ENCODE data around the gene WNT7B.

DNA sequence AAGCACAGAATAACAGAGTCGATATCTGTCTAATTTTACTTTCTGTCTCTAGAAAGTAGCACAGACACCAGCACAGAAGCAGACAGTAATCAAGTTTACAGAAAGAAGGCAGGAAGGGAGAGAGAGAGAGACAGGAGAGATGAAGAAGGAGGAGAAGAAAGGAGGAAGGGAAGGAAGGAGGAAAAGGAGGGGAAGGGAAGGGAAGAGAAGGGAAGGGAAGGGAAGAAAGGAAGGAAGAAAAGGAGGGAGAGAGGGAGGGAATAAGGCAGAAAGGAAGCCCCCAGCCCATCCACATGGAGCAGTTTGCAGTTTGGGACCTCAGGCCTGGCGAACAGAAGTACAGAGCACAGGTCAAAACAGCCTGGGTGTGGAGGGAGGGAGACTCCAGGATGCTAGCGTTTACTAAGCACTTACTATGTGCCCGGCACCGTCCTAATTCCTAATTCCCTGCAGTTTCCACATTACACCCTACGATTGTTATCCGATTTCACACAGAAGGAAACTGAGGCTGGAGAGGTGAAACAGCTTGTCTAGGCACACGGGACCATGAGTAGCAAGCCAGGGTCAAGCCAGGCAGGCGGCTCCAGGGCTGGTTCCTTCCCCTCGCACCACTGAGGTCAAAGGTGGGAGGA, 46.0 kb upstream of the WNT7B start:
- TF ChIP-seq, protein P1, sequence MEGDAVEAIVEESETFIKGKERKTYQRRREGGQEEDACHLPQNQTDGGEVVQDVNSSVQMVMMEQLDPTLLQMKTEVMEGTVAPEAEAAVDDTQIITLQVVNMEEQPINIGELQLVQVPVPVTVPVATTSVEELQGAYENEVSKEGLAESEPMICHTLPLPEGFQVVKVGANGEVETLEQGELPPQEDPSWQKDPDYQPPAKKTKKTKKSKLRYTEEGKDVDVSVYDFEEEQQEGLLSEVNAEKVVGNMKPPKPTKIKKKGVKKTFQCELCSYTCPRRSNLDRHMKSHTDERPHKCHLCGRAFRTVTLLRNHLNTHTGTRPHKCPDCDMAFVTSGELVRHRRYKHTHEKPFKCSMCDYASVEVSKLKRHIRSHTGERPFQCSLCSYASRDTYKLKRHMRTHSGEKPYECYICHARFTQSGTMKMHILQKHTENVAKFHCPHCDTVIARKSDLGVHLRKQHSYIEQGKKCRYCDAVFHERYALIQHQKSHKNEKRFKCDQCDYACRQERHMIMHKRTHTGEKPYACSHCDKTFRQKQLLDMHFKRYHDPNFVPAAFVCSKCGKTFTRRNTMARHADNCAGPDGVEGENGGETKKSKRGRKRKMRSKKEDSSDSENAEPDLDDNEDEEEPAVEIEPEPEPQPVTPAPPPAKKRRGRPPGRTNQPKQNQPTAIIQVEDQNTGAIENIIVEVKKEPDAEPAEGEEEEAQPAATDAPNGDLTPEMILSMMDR (IDR thresholded peaks at IDR 0.05): no peak
- no peak for TF ChIP-seq EZH2 (IDR thresholded peaks at IDR 0.05; ENCODE audit: borderline replicate concordance, insufficient read depth, low read depth, low read length, poor library complexity, severe bottlenecking)

Measured in B cell (primary cell).